H1 (cell line): ENCODE results near the gene FAM151A. TPM values are rescaled to one million over a fixed set of nuclear protein-coding genes. Genes with fewer than 3 reads are reported as not detected.

Experiments
- CTCF ChIA-PET: fragments of 300-600 bp; sonication (Branson Sonifier 250); formaldehyde crosslinking; loops from one replicate; lab custom pipeline; 2021; ENCODE audit not compliant: partially characterized antibody; lab: Charles Lee
- POLR2A ChIA-PET: fragments of 300-600 bp; sonication (Branson Sonifier 250); formaldehyde crosslinking; loops from one replicate; lab custom pipeline; 2021; ENCODE audit warnings: inconsistent platforms; ENCODE audit not compliant: partially characterized antibody; lab: Charles Lee
- DNase-seq, 2 experiments: peaks; one replicate each; pipeline versions ENCODE4 v3.0.0 to v3.0.0-alpha.2; 2010 to 2022; ENCODE audit warnings: low spot score in 2 of 2, low read depth in 1 of 2, mixed read lengths in 1 of 2
- FAIRE-seq: peaks from 2 replicates; lab custom pipeline; 2011; peaks lifted over from hg19 to GRCh38; lab: Jason Lieb, UNC
- H2AFZ ChIP-seq: 2 replicates; pipeline ENCODE4 v1.8.1; 2012; ENCODE audit warnings: low read length, inconsistent platforms
- H2AK5ac ChIP-seq: 2 replicates; pipeline ENCODE4 v1.6.1; 2013; ENCODE audit warnings: low read depth, low read length
- H2BK120ac ChIP-seq: replicated peaks from 2 replicates; pipeline ENCODE3; 2013; ENCODE audit warnings: low read depth, low read length, inconsistent platforms
- H2BK12ac ChIP-seq: 2 replicates; pipeline ENCODE4 v1.6.1; 2013; ENCODE audit warnings: low read depth, low read length
- H2BK15ac ChIP-seq: 2 replicates; pipeline ENCODE4 v1.6.1; 2013; ENCODE audit warnings: low read length
- H2BK20ac ChIP-seq: 2 replicates; pipeline ENCODE4 v1.6.1; 2013; ENCODE audit warnings: low read length
- H2BK5ac ChIP-seq: 2 replicates; pipeline ENCODE4 v1.6.1; 2013; ENCODE audit warnings: low read depth, low read length
- H3K14ac ChIP-seq: 2 replicates; pipeline ENCODE4 v1.6.1; 2013; ENCODE audit warnings: inconsistent platforms; ENCODE audit not compliant: insufficient read length
- H3K18ac ChIP-seq: 2 replicates; pipeline ENCODE4 v1.6.1; 2013; ENCODE audit warnings: low read length; ENCODE audit errors: extremely low read depth
- H3K23ac ChIP-seq: 2 replicates; pipeline ENCODE4 v1.6.1; 2013; ENCODE audit warnings: inconsistent platforms; ENCODE audit not compliant: insufficient read length
- H3K23me2 ChIP-seq: 2 replicates; pipeline ENCODE4 v1.6.1; 2013; ENCODE audit warnings: low read depth, low read length
- H3K27ac ChIP-seq: 2 replicates; pipeline ENCODE4 v1.6.1; 2011; ENCODE audit warnings: low read depth, low read length, inconsistent platforms
- H3K27me3 ChIP-seq, 4 experiments: replicated peaks in 1 of 4; 1 replicate in 1 of 4; 2 replicates in 3 of 4; pipeline versions ENCODE4 v1.6.1 to v1.8.1; 2011 to 2013; ENCODE audit warnings: low read length in 3 of 4, mild to moderate bottlenecking in 3 of 4, inconsistent platforms in 2 of 4, mixed read lengths in 2 of 4, moderate library complexity in 1 of 4; ENCODE audit not compliant: control insufficient read depth in 3 of 4, insufficient read depth in 3 of 4; ENCODE audit errors: extremely low read depth in 1 of 4
- H3K36me3 ChIP-seq, 4 experiments: 2 replicates each; pipeline versions ENCODE4 v1.6.1 to v1.8.1; 2011 to 2013; ENCODE audit warnings: mild to moderate bottlenecking in 4 of 4, low read length in 3 of 4, moderate library complexity in 2 of 4, control low read depth in 1 of 4, inconsistent platforms in 1 of 4; ENCODE audit not compliant: insufficient read depth in 4 of 4, control insufficient read depth in 2 of 4
- H3K4ac ChIP-seq: replicated peaks from 2 replicates; pipeline ENCODE3; 2013; ENCODE audit warnings: low read length, low read depth, mixed read lengths, inconsistent platforms; ENCODE audit not compliant: insufficient read length
- H3K4me1 ChIP-seq, 4 experiments: replicated peaks in 1 of 4; 1 replicate in 1 of 4; 2 replicates in 3 of 4; pipeline versions ENCODE4 v1.6.1 to v1.8.1; 2011 to 2013; ENCODE audit warnings: low read length in 3 of 4, inconsistent platforms in 2 of 4, mixed read lengths in 1 of 4; ENCODE audit not compliant: insufficient read depth in 4 of 4, control insufficient read depth in 3 of 4
- H3K4me2 ChIP-seq, 2 experiments: 2 replicates each; pipeline versions ENCODE4 v1.6.1 to v1.8.1; 2011 to 2013; ENCODE audit warnings: low read depth in 2 of 2, low read length in 2 of 2, control low read depth in 1 of 2, inconsistent platforms in 1 of 2, mild to moderate bottlenecking in 1 of 2; ENCODE audit not compliant: insufficient read depth in 1 of 2
- H3K4me3 ChIP-seq, 4 experiments: fragments of 200-600, 300-600 bp in 1 of 4; sonication (generic), shearing (Covaris generic), sonication (Bioruptor Twin) in 1 of 4; 2 replicates each; pipeline versions ENCODE4 v1.5.1 to v1.8.1; 2011 to 2016; ENCODE audit warnings: low read length in 4 of 4, low read depth in 3 of 4, control low read depth in 2 of 4, inconsistent platforms in 2 of 4, mild to moderate bottlenecking in 2 of 4, mixed read lengths in 1 of 4, moderate library complexity in 1 of 4; ENCODE audit not compliant: insufficient read depth in 2 of 4; ENCODE audit errors: extremely low read depth in 1 of 4
- H3K56ac ChIP-seq: replicated peaks from 2 replicates; pipeline ENCODE3; 2013; ENCODE audit warnings: low read depth, mild to moderate bottlenecking, mixed read lengths, low read length, inconsistent platforms; ENCODE audit not compliant: insufficient read length
- H3K79me1 ChIP-seq: 2 replicates; pipeline ENCODE4 v1.6.1; 2013; ENCODE audit warnings: low read depth, low read length, control low read depth
- H3K79me2 ChIP-seq, 2 experiments: 2 replicates each; pipeline versions ENCODE4 v1.6.1 to v1.8.1; 2012 to 2013; ENCODE audit warnings: low read length in 2 of 2, mild to moderate bottlenecking in 2 of 2, inconsistent platforms in 1 of 2; ENCODE audit not compliant: insufficient read depth in 2 of 2, control insufficient read depth in 1 of 2
- H3K9ac ChIP-seq, 4 experiments: replicated peaks in 1 of 4; 1 replicate in 1 of 4; 2 replicates in 3 of 4; pipeline versions ENCODE4 v1.6.1 to v1.8.1; 2011 to 2013; ENCODE audit warnings: low read depth in 3 of 4, low read length in 3 of 4, control low read depth in 2 of 4, mild to moderate bottlenecking in 2 of 4, moderate library complexity in 2 of 4, inconsistent platforms in 1 of 4; ENCODE audit errors: extremely low read depth in 1 of 4
- H3K9me3 ChIP-seq, 2 experiments: 2 replicates each; pipeline versions ENCODE4 v1.6.1 to v1.8.1; 2012 to 2013; ENCODE audit warnings: mild to moderate bottlenecking in 2 of 2, moderate library complexity in 2 of 2, control low read depth in 1 of 2, inconsistent platforms in 1 of 2, low read depth in 1 of 2, low read length in 1 of 2, mixed read lengths in 1 of 2; ENCODE audit not compliant: insufficient read depth in 2 of 2
- H4K20me1 ChIP-seq, 2 experiments: replicated peaks in 1 of 2; 2 replicates each; pipeline versions ENCODE3 to v1.8.1; 2011 to 2013; ENCODE audit warnings: inconsistent platforms in 2 of 2, low read length in 2 of 2, mild to moderate bottlenecking in 1 of 2; ENCODE audit not compliant: insufficient read depth in 2 of 2, control insufficient read depth in 1 of 2
- H4K5ac ChIP-seq: 2 replicates; pipeline ENCODE4 v1.6.1; 2013; ENCODE audit warnings: low read length, low read depth, mixed read lengths, inconsistent platforms; ENCODE audit not compliant: insufficient read length
- H4K8ac ChIP-seq: 2 replicates; pipeline ENCODE4 v1.8.0; 2013; ENCODE audit warnings: mild to moderate bottlenecking, moderate library complexity, low read length, inconsistent platforms; ENCODE audit not compliant: insufficient read depth; ENCODE audit errors: extremely low read depth
- H4K91ac ChIP-seq: replicated peaks from 2 replicates; pipeline ENCODE3; 2013; ENCODE audit warnings: low read length, mixed read lengths, inconsistent platforms; ENCODE audit not compliant: insufficient read length
- ATF3 ChIP-seq: IDR thresholded peaks from 2 replicates; pipeline ENCODE4 v1.6.1; 2011; ENCODE audit warnings: low read depth, mild to moderate bottlenecking, low read length; ENCODE audit not compliant: insufficient read depth
- CTCF ChIP-seq, 3 experiments: IDR thresholded peaks; 1 replicate in 2 of 3; 2 replicates in 1 of 3; pipeline versions ENCODE4 v1.5.1 to v1.6.1; 2011; ENCODE audit warnings: low read length in 3 of 3, mild to moderate bottlenecking in 3 of 3, inconsistent platforms in 2 of 3, low read depth in 1 of 3, moderate library complexity in 1 of 3; ENCODE audit not compliant: insufficient read depth in 1 of 3; ENCODE audit errors: control extremely low read depth in 1 of 3
- EZH2 ChIP-seq: fragments of 200-600 bp; sonication (generic); IDR thresholded peaks from 2 replicates; pipeline ENCODE4 v1.7.1; 2012; ENCODE audit warnings: low read depth, mild to moderate bottlenecking, moderate library complexity, low read length, inconsistent platforms; ENCODE audit not compliant: severe bottlenecking
- TAF1 ChIP-seq: IDR thresholded peaks from 2 replicates; pipeline ENCODE4 v1.6.1; 2011; ENCODE audit warnings: mild to moderate bottlenecking, low read depth, low read length
- WGBS, 2 experiments: shearing (Covaris generic) in 1 of 2; methylation state at CpG; one replicate each; pipeline versions ENCODE4 v1.1.6 to v1.1.7; 2013 to 2015; ENCODE audit warnings: low lambda C conversion rate in 2 of 2, mixed read lengths in 2 of 2, inconsistent platforms in 1 of 2, low coverage in 1 of 2, missing lambda C conversion rate in 1 of 2; ENCODE audit not compliant: insufficient replicate concordance in 2 of 2, insufficient coverage in 1 of 2, insufficient read length in 1 of 2; ENCODE audit errors: extremely low coverage in 1 of 2, missing lambda C conversion rate in 1 of 2; 5-methylcytosine and 5-hydroxymethylcytosine counted together
- polyA plus RNA-seq, 7 experiments: library from polyadenylated mRNA; depleted of rRNA in 3 of 7; stranded (reverse) in 5 of 7; unstranded in 2 of 7; fragments of >200 nt in 5 of 7; fragments of 200-250 nt in 2 of 7; gene quantifications; 1 replicate in 5 of 7; 2 replicates in 1 of 7; 4 replicates in 1 of 7; pipeline versions ENCODE4 v1.2.1 to v1.2.3, GENCODE V29; 2011 to 2013; ENCODE audit warnings: missing spikeins in 2 of 7, mixed read lengths in 2 of 7
- total RNA-seq: library from RNA; stranded (reverse); fragmentation: NEBNext Ultra II Directional; extraction: Animal tissue kit (Norgen Biotek cat#: 25700); gene quantifications from 2 replicates; pipeline ENCODE4 v1.2.1, GENCODE V29; 2021

FAM151A gene
- total and polyA plus RNA-seq, 2 of the 8 experiments (the other 6 are each of a cell fraction or from before 2014, with no cell fraction given) = not detected

GRCh38 chr1:54608566-54609230 lies 14.6 kb downstream of the FAM151A start:
- H3K79me1 ChIP-seq = no peaks in the 10 kb centered on the region
- H2BK5ac ChIP-seq = no peak overlapping the region
- H3K27me3 ChIP-seq = no peaks in the 10 kb centered on the region
- H3K79me2 ChIP-seq = no peaks in the 10 kb centered on the region
- H2BK120ac ChIP-seq = no peak overlapping the region
- H3K14ac ChIP-seq = no peak overlapping the region
- H3K18ac ChIP-seq = no peak overlapping the region
- no peak overlapping the region for H2BK20ac ChIP-seq
- no peak overlapping the region for H2AFZ ChIP-seq
- peak overlapping the region; percentile 22 for H4K91ac ChIP-seq
- no peaks in the 10 kb centered on the region for H3K23me2 ChIP-seq
- no peak overlapping the region for H3K4me2 ChIP-seq
- no peaks in the 10 kb centered on the region for H3K9me3 ChIP-seq
- no peak overlapping the region for H4K5ac ChIP-seq
- H3K27ac ChIP-seq = no peak overlapping the region; the same call in 1 of the 2 replicates
- H3K36me3 ChIP-seq = no peaks in the 10 kb centered on the region
- H3K4me1 ChIP-seq = peaks cover 5 to 16% (median 10%) of the 10 kb centered on the region in 4 experiments
- H2AK5ac ChIP-seq = no peak overlapping the region
- peaks cover 0 to 2% of the 10 kb centered on the region in 2 experiments for H4K20me1 ChIP-seq
- ChIA-PET CTCF (interaction anchor here (0.6 to 1.5 kb wide), 3 partner anchors 18 to 140 kb away, joined by 3 to 4 read pairs (median 4); no protein-coding TSS in a partner anchor), POLR2A (interaction anchor here (1.7 kb wide), 1 partner anchor 11 kb away, joined by 5 read pairs; no protein-coding TSS in a partner anchor)
- H3K4me3 ChIP-seq = no peak overlapping the region
- 93% methylated on average over 8 of the region's 9 CpGs; no CpG with 5 or more reads in 1 of the 2 experiments for WGBS, 2 experiments
- no peak for DNase-seq
- no peak overlapping the region for H3K9ac ChIP-seq
- H2BK15ac ChIP-seq = no peak overlapping the region
- FAIRE-seq = no peak
- H3K56ac ChIP-seq = no peak overlapping the region
- no peak for TF ChIP-seq TAF1
- no peak for TF ChIP-seq ATF3
- no peak for TF ChIP-seq CTCF (IDR thresholded peaks at IDR 0.05; ENCODE audit: control extremely low read depth in 1 of 3, insufficient read depth in 1 of 3, low read depth in 1 of 3, low read length in 3 of 3)
- no peak for TF ChIP-seq EZH2
- TF ChIP-seq, all 59 proteins: peak for 0
- Histone ChIP-seq H3K4ac (no peak overlapping the region), H4K8ac (no peak overlapping the region), H3K23ac (no peak overlapping the region), H2BK12ac (no peak overlapping the region)
